ENCODE results near the gene KRTAP12-3. TPM values are rescaled to one million over a fixed set of nuclear protein-coding genes. Genes with fewer than 3 reads are reported as not detected.
"Not testable (repeated sequence)": the region's sequence is repeated elsewhere in the genome, so short reads cannot be mapped to it uniquely, and the experiment has no call there.

The KRTAP12-3 gene
- total RNA-seq, 2 donors from 2014 or later: not detected

DNA sequence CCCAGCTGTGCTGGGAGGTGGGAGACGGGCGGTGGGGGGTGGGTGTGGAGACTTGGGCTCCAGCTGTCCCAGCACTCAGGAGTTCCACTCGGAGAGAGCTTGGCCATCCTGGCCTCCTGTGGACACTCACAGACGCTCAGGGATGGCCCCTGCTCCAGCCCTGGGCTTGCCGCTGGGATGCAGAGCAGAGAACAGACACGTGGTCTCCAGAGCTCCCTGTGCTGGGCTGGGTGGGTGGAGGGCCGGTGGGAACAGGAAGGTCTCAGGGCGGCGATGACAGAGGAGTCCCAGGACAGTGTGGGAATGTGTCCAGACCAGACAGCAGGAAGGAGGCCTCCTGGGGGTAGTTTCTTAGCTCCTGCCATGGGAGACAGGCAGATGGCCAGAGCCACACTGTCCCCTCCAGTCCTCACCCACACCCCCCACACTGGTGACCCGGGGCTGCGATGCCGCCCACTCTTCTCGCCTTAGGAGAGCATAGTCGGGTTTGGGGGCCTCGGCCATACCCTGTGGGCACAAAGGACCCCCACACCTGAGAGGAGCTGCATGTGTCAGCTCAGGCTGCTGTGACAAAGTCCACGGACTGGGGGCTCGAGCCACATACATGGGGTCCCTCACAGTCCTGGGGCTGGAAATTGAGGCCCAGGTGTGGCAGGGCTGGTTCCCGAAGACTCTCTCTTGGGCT is 28.9 kb upstream of the KRTAP12-3 start:
- no peak for DNase-seq
- TF ChIP-seq, protein P1, sequence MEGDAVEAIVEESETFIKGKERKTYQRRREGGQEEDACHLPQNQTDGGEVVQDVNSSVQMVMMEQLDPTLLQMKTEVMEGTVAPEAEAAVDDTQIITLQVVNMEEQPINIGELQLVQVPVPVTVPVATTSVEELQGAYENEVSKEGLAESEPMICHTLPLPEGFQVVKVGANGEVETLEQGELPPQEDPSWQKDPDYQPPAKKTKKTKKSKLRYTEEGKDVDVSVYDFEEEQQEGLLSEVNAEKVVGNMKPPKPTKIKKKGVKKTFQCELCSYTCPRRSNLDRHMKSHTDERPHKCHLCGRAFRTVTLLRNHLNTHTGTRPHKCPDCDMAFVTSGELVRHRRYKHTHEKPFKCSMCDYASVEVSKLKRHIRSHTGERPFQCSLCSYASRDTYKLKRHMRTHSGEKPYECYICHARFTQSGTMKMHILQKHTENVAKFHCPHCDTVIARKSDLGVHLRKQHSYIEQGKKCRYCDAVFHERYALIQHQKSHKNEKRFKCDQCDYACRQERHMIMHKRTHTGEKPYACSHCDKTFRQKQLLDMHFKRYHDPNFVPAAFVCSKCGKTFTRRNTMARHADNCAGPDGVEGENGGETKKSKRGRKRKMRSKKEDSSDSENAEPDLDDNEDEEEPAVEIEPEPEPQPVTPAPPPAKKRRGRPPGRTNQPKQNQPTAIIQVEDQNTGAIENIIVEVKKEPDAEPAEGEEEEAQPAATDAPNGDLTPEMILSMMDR (IDR thresholded peaks at IDR 0.05): no peak
- Histone ChIP-seq H3K4me3 (no peak overlapping the region), H3K27ac (no peak overlapping the region), H3K9ac (ENCODE audit: low read depth in 2 of 2, low read length in 2 of 2) (no peak overlapping the region), H3K36me3 (no peaks in the 10 kb centered on the region), H3K4me1 (no peaks in the 10 kb centered on the region), H3K27me3 (no peaks in the 10 kb centered on the region), H3K9me3 (no peaks in the 10 kb centered on the region)
- intact Hi-C loops (cut with DNase I): no loop called here

DNA sequence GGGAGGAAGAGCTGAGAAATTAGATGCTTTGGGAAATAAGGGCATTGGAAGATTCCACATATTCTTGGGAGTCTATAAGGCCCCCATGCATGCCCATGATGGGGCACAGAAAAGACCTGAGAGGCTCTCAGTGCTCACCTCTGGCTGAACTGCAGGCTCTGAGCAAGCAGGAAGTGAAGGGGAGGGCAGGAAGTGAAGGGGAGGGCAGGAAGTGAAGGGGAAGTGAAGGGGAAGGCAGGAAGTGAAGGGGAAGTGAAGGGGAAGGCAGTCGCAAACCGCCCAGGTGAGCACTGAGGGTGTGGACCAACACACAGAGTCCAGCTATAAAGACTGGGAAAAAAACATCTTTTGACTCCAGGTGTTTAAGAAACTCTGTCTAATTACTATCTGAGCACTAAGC is 27.3 kb upstream of the KRTAP12-3 start:
- no peaks in the 10 kb centered on the region for H3K36me3 ChIP-seq
- no peak overlapping the region for H3K4me3 ChIP-seq
- intact Hi-C loops (cut with DNase I): no loop called here
- no peak for DNase-seq
- no peaks in the 10 kb centered on the region for H3K9me3 ChIP-seq
- no peak overlapping the region for H3K9ac ChIP-seq (ENCODE audit: low read depth in 2 of 2, low read length in 2 of 2)
- TF ChIP-seq, protein P1 (IDR thresholded peaks at IDR 0.05): no peak
- no peak overlapping the region for H3K27ac ChIP-seq
- no peaks in the 10 kb centered on the region for H3K4me1 ChIP-seq
- no peaks in the 10 kb centered on the region for H3K27me3 ChIP-seq

DNA sequence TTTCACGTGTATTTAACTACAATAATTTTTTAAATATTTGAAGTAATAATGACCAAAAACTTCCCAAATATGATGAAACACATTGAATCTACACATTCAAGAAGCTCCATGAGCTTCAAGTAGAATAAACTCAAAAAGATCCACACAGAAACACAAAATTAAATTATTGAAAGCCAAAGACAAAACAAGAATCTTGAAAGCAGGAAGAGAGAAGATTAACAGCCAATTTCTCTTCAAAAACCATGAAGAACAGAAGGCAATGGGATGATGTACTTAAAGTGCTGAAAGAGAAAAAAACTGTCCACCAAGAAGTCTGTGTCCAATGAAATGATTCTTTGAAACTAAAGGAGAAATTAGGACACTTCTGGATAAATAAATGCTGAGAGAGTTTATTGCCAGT is 25.7 kb upstream of the KRTAP12-3 start:
- Histone ChIP-seq H3K9me3 (no peaks in the 10 kb centered on the region), H3K4me1 (no peaks in the 10 kb centered on the region), H3K9ac (ENCODE audit: low read depth in 2 of 2, low read length in 2 of 2) (no peak overlapping the region), H3K27me3 (no peaks in the 10 kb centered on the region), H3K36me3 (no peaks in the 10 kb centered on the region), H3K27ac (no peak overlapping the region), H3K4me3 (no peak overlapping the region)
- DNase-seq: no peak
- intact Hi-C loops (cut with DNase I): no loop called here
- TF ChIP-seq, protein P1 (IDR thresholded peaks at IDR 0.05): no peak

DNA sequence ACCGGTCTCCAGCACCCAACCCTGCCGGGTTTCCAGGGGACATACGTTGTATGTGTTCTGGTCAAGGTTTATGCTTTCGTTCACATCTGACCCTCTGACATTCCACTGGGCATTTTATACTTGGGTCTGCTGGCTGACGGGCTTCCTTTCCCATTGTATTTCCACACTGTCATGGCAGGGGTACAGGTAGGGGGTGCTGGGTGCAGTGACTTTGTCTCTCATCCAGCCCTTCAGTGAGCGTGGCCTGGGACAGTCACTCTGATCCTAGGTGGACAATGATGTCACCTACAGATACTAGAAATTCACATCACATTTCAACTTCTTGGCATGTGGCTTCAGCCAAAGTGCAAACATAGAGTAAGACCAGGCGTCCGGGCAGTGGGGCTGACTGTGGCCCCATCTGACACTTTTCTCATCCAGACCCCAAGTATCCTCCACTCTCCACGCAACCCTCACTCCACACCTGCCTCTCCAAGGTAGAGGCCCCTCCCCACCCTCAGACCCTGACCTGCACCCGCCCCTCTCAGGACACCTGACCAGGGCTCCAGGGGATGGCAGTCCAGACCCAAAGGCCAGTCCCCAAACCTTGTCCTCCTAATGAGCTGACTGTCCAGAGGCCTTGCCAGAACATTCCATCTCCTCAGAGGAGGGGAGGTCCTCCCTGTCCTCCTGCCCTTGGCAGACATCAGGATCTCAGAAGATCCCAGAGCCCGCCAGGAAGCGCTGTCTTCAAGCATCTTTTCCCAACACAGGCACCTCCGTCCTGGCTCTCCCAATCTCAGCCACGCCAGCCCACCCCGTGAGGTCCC is 21.3 kb upstream of the KRTAP12-3 start:
- H3K27me3 ChIP-seq: no peaks in the 10 kb centered on the region

DNA sequence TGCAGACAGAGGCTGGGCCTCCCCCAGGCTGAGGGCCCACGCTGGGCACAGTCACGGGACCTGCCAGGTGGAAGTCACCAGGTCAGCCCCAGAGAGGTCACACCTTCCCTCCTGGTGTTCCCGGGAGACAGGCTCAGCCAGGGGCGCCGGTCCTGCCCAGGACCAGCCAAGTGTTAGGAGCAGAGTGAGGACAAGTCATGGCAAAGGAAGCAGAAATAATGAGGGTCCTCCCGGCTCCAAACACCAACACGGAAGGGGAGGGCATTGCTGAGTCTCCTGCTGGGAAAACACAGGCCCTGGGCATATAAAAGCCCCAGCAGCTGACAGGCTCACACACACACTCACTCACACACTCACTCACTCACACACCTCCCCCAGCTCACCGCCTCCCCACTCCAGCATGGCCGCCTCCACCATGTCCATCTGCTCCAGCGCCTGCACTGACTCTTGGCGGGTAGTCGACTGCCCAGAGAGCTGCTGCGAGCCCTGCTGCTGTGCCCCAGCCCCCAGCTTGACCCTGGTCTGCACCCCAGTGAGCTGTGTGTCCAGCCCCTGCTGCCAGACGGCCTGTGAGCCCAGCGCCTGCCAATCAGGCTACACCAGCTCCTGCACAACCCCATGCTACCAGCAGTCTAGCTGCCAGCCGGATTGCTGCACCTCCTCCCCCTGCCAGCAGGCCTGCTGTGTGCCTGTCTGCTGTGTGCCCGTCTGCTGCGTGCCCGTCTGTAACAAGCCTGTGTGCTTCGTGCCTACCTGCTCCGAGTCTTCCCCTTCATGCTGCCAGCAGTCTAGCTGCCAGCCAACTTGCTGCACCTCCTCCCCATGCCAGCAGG is 20.5 kb upstream of the KRTAP12-3 start, which contains the start of gene KRTAP10-10:
KRTAP10-10 (plus strand) TSS at position 339 of the 833 bp plus-strand sequence; CDS start at position 401, 62 bp downstream.
- DNase-seq: no peak
- Histone ChIP-seq H3K4me1 (no peaks in the 10 kb centered on the region), H3K36me3 (no peaks in the 10 kb centered on the region), H3K27me3 (no peaks in the 10 kb centered on the region), H3K27ac (no peak within 1 kb of the TSS), H3K9ac (ENCODE audit: low read depth in 2 of 2, low read length in 2 of 2) (no peak within 1 kb of the TSS), H3K4me3 (no peak within 1 kb of the TSS), H3K9me3 (no peaks in the 10 kb centered on the region)
- intact Hi-C loops (cut with DNase I): no loop called here
- TF ChIP-seq, protein P1 (IDR thresholded peaks at IDR 0.05): no peak

More for the DNA sequence above, 21.3 kb upstream of the KRTAP12-3 start:
- H3K4me1 ChIP-seq: no peaks in the 10 kb centered on the region
- no peaks in the 10 kb centered on the region for H3K36me3 ChIP-seq
- no peak for DNase-seq
- no peak overlapping the region for H3K9ac ChIP-seq (ENCODE audit: low read depth in 2 of 2, low read length in 2 of 2)
- intact Hi-C loops (cut with DNase I): no loop called here
- TF ChIP-seq, protein P1 (IDR thresholded peaks at IDR 0.05): no peak
- no peak overlapping the region for H3K27ac ChIP-seq
- no peaks in the 10 kb centered on the region for H3K9me3 ChIP-seq
- no peak overlapping the region for H3K4me3 ChIP-seq

DNA sequence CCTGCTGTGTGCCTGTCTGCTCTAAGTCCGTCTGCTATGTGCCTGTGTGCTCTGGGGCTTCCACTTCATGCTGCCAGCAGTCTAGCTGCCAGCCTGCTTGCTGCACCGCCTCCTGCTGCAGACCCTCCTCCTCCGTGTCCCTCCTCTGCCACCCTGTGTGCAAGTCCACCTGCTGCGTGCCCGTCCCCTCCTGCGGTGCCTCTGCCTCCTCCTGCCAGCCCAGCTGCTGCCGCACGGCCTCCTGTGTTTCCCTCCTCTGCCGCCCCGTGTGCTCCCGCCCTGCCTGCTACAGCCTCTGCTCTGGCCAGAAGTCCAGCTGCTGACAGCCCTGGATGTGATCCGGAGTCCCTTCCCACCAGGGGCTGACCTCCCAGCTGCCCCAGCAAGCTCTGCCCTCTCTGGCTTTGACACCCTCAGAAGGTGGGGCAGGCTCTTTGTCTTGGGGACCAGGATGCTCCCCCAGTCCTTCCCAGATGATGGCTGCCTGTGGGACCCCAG is 19.8 kb upstream of the KRTAP12-3 start:
- H3K4me1 ChIP-seq; H3K9me3 ChIP-seq; intact Hi-C loops (cut with DNase I); H3K36me3 ChIP-seq; H3K9ac ChIP-seq (ENCODE audit: low read depth in 2 of 2, low read length in 2 of 2); H3K27me3 ChIP-seq; H3K4me3 ChIP-seq; DNase-seq; H3K27ac ChIP-seq: not testable (repeated sequence)

DNA sequence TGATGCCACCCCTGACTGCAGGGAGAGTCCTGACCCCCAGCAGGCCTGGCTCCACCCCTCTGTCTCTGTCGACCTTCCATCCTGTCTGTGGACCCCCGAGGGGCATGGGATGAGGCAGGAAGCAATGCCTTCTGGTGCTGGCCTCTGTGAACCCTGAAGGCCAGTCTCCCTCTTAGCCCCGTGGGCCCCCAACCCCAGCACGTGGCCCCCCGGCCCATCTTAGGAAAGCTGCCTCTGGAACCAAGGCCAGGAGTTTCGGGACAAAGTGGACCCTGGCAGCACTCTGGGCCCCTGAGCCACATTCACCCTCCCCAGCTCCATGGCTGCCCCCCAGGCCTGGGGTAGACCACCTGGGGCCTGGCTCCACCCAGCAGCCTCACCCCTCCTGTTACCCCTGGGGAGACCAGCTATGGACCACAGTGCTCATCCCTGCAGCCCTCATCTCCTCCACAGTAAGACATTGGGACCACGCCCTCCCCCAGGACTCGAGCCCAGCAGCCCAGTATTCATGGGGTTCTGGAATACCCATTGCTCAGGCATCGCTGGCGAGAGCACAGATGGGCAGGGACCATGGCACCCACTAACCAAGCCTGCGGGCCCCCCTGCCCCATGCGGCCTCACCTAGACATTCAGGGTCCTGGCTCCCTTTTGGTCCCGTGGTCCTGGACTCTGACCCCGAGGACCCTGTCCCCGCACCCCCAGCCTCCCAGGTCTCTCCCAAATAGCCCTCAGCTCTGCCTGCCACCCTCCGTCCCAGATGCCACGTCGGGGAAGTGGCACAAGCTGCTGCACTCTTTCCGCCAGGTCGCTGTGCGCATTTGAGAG is 19.0 kb upstream of the KRTAP12-3 start:
- DNase-seq; intact Hi-C loops (cut with DNase I); H3K4me1 ChIP-seq; H3K27ac ChIP-seq; H3K27me3 ChIP-seq; H3K4me3 ChIP-seq; H3K36me3 ChIP-seq; H3K9me3 ChIP-seq; H3K9ac ChIP-seq (ENCODE audit: low read depth in 2 of 2, low read length in 2 of 2): not testable (repeated sequence)
